Calu3 (cell line): Measurements from ENCODE around the gene EYA4. TPM values are rescaled to one million over a fixed set of nuclear protein-coding genes. Genes with fewer than 3 reads are reported as not detected.

Source experiments
- Bru-seq: library from RNA; stranded (reverse); fragments of 400-500 nt; gene quantifications from one replicate; lab custom pipeline; 2021; lab: Mats Ljungman, UMichigan
- BruChase-seq, 2 experiments: library from RNA; stranded (reverse); fragments of 400-500 nt; gene quantifications; one replicate each; lab custom pipeline; 2021; lab: Mats Ljungman, UMichigan
- BruUV-seq: library from RNA; stranded (reverse); fragments of 400-500 nt; replicated peaks from 2 replicates; lab custom pipeline; 2021; lab: Mats Ljungman, UMichigan
- CTCF ChIA-PET: fragments of 300-600 bp; sonication (Branson Sonifier 250); formaldehyde crosslinking; loops from one replicate; lab custom pipeline; 2022; ENCODE audit warnings: antibody characterized with exemption; lab: Charles Lee
- DNase-seq: peaks from one replicate; pipeline ENCODE4 v3.0.0; 2022
- H3K27ac Mint-ChIP-seq: one replicate; pipeline ENCODE4 v1.8.0; 2022; ENCODE audit warnings: mixed read lengths; ENCODE audit not compliant: unreplicated experiment
- H3K27me3 Mint-ChIP-seq: one replicate; pipeline ENCODE4 v1.8.0; 2022; ENCODE audit warnings: mixed read lengths; ENCODE audit not compliant: unreplicated experiment
- H3K36me3 Mint-ChIP-seq: one replicate; pipeline ENCODE4 v1.8.0; 2022; ENCODE audit warnings: mild to moderate bottlenecking, moderate library complexity, mixed read lengths; ENCODE audit not compliant: insufficient read depth, unreplicated experiment
- H3K4me1 Mint-ChIP-seq: one replicate; pipeline ENCODE4 v1.8.0; 2022; ENCODE audit warnings: mild to moderate bottlenecking, low read depth, mixed read lengths; ENCODE audit not compliant: unreplicated experiment
- H3K4me3 Mint-ChIP-seq: one replicate; pipeline ENCODE4 v1.8.0; 2022; ENCODE audit warnings: mild to moderate bottlenecking, low read depth, moderate library complexity, mixed read lengths; ENCODE audit not compliant: unreplicated experiment
- H3K9me3 Mint-ChIP-seq: one replicate; pipeline ENCODE4 v1.8.0; 2022; ENCODE audit warnings: low read depth, mixed read lengths; ENCODE audit not compliant: unreplicated experiment
- CTCF ChIP-seq: fragments of 200-600 bp; IDR thresholded peaks from one replicate; pipeline ENCODE4 v1.8.0; 2022; ENCODE audit warnings: antibody characterized with exemption; ENCODE audit not compliant: unreplicated experiment
- intact Hi-C: fragments of 100-400 bp; cut with micrococcal nuclease; formaldehyde crosslinking; loops from one replicate; pipeline ENCODE4 v1.10.0; 2022; ENCODE audit not compliant: unreplicated experiment
- long read RNA-seq: library from polyadenylated mRNA; stranded (forward); transcript quantifications from one replicate; pipeline ENCODE4 v2.0.0, GENCODE V29; 2022
- total RNA-seq: library from RNA; stranded (reverse); gene quantifications from 2 replicates; pipeline ENCODE4 v1.2.3, GENCODE V29; 2022

The EYA4 gene
- total RNA-seq (38.8 and 55.1 TPM in 2 replicates), Bru-seq, nascent RNA (percentile 91 among the genes with signal in this experiment), BruChase-seq, experiment 1, labeled RNA remaining after a 6-hour chase (percentile 78 among the genes with signal in this experiment), BruChase-seq, experiment 2, labeled RNA remaining after a 2-hour chase (percentile 84 among the genes with signal in this experiment)
- long read RNA-seq, partial matches to known transcripts: 4 of 22 reads
- long read RNA-seq, other reads (novel, unspliced or antisense): 18 of 22 reads

GRCh38 chr6:133241086-133241900 lies at the start of gene EYA4:
Gene EYA4, plus strand, starts transcription at chr6:133241357. Its CDS starts 33,424 bp downstream, at chr6:133274781.
- CTCF ChIA-PET: interaction anchor here (0.7 kb wide), 1 partner anchor 277 kb away, joined by 3 read pairs; no protein-coding TSS in a partner anchor
- peak; percentile 69 for DNase-seq
- no TSS peak for BruUV-seq
- H3K27ac Mint-ChIP-seq: peak within 1 kb of the TSS; percentile 81
- H3K4me3 Mint-ChIP-seq: peak within 1 kb of the TSS; percentile 67
- no peaks in the 10 kb centered on the region for H3K27me3 Mint-ChIP-seq
- H3K9me3 Mint-ChIP-seq: no peaks in the 10 kb centered on the region
- peaks cover 36% of the 10 kb centered on the region for H3K36me3 Mint-ChIP-seq
- peaks cover 6% of the 10 kb centered on the region for H3K4me1 Mint-ChIP-seq
- TF ChIP-seq CTCF: peak; percentile 12
- intact Hi-C loops: loop anchor here (5.0 to 10.0 kb wide), 2 partner anchors 146 to 279 kb away; no protein-coding TSS in a partner anchor

GRCh38 chr6:133193396-133193795 lies 47.8 kb upstream of the EYA4 start:
- BruUV-seq: no TSS peak
- intact Hi-C loops: no loop called here
- Mint-ChIP-seq H3K4me1 (peaks cover 1% of the 10 kb centered on the region), H3K27me3 (no peaks in the 10 kb centered on the region), H3K9me3 (peaks cover 9% of the 10 kb centered on the region), H3K36me3 (no peaks in the 10 kb centered on the region), H3K27ac (no peak overlapping the region), H3K4me3 (no peak overlapping the region)
- CTCF ChIA-PET: no interaction called here
- TF ChIP-seq CTCF: no peak
- no peak for DNase-seq

GRCh38 chr6:133198725-133199124 lies 42.4 kb upstream of the EYA4 start:
- no peak for DNase-seq
- Mint-ChIP-seq H3K9me3 (peaks cover 6% of the 10 kb centered on the region), H3K27me3 (no peaks in the 10 kb centered on the region)

More at GRCh38 chr6:133198725-133199124, 42.4 kb upstream of the EYA4 start:
- CTCF ChIA-PET: interaction anchor here (1.0 kb wide), 1 partner anchor 93 kb away, joined by 3 read pairs; no protein-coding TSS in a partner anchor
- peaks cover 10% of the 10 kb centered on the region for H3K4me1 Mint-ChIP-seq
- no peak overlapping the region for H3K27ac Mint-ChIP-seq
- no peaks in the 10 kb centered on the region for H3K36me3 Mint-ChIP-seq
- intact Hi-C loops: no loop called here
- no peak overlapping the region for H3K4me3 Mint-ChIP-seq
- TF ChIP-seq CTCF: no peak
- BruUV-seq: no TSS peak
